Measurements from ENCODE around the gene BCAS3.

The BCAS3 gene

DNA sequence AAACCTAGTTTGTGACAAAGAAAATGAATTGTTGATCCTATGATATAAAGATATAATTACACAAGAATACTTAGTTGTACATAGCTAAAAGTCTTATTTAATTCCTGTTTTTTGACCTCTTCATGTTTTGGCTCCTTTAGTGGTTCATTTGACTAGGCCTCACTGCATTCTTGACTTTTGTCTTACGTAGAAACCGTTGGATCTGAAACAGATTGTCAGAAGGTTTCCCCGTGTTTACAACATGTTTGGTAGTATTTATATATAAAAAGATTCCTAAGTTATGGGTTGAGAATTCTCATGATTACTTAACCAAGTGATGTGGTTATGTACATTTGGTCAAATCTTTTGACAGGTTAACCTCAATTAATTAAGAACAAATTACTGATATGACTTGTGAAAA, 162.8 kb downstream of the BCAS3 start:
- Histone ChIP-seq H4K20me1 (ENCODE audit: insufficient read depth, low read length) (no peaks in the 10 kb centered on the region), H3K4me1 (ENCODE audit: insufficient read depth, low read length, severe bottlenecking) (no peaks in the 10 kb centered on the region), H3K9me2 (ENCODE audit: low read depth, low read length) (no peaks in the 10 kb centered on the region), H3F3A (ENCODE audit: insufficient read depth, low read length) (no peaks in the 10 kb centered on the region), H3K9me3 (ENCODE audit: low read length) (no peaks in the 10 kb centered on the region), H3K27ac (ENCODE audit: low read depth, low read length, poor library complexity, severe bottlenecking) (no peak overlapping the region), H3K4me3 (ENCODE audit: low read depth, low read length, poor library complexity, severe bottlenecking) (no peak overlapping the region), H3K4me2 (ENCODE audit: low read length) (no peak overlapping the region), H3K9ac (ENCODE audit: low read length) (no peak overlapping the region), H3K79me2 (ENCODE audit: insufficient read depth, low read length) (no peaks in the 10 kb centered on the region), H2AFZ (ENCODE audit: low read length) (no peak overlapping the region), H3K27me3 (ENCODE audit: insufficient read depth, low read length) (no peaks in the 10 kb centered on the region), H3K36me3 (ENCODE audit: insufficient read depth, low read length) (no peaks in the 10 kb centered on the region)
- TF ChIP-seq, protein P1, sequence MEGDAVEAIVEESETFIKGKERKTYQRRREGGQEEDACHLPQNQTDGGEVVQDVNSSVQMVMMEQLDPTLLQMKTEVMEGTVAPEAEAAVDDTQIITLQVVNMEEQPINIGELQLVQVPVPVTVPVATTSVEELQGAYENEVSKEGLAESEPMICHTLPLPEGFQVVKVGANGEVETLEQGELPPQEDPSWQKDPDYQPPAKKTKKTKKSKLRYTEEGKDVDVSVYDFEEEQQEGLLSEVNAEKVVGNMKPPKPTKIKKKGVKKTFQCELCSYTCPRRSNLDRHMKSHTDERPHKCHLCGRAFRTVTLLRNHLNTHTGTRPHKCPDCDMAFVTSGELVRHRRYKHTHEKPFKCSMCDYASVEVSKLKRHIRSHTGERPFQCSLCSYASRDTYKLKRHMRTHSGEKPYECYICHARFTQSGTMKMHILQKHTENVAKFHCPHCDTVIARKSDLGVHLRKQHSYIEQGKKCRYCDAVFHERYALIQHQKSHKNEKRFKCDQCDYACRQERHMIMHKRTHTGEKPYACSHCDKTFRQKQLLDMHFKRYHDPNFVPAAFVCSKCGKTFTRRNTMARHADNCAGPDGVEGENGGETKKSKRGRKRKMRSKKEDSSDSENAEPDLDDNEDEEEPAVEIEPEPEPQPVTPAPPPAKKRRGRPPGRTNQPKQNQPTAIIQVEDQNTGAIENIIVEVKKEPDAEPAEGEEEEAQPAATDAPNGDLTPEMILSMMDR (IDR thresholded peaks at IDR 0.05; ENCODE audit: low read length) = no peak
- TF ChIP-seq EZH2 (IDR thresholded peaks at IDR 0.05; ENCODE audit: borderline replicate concordance, low read length) = no peak

DNA sequence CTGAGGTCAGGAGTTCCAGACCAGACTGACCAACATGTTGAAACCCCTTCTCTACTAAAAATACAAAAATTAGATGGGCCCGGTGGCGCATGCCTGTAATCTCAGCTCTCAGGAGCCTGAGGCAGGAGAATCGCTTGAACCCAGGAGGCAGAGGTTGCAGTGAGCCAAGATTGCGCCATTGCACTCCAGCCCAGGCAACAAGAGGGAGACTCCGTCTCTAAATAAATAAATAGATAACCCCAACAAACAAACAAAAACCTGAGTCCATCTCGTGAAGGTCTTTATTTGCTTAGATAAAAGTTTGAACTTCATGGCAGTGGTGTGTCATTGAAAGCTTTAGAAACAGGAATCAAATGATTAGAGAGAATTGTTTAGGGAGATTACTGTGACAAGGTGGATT, 167.4 kb downstream of the BCAS3 start:
- H3K4me2 ChIP-seq (ENCODE audit: low read length) = no peak overlapping the region
- H3K9me3 ChIP-seq (ENCODE audit: low read length) = no peaks in the 10 kb centered on the region
- H3K4me3 ChIP-seq (ENCODE audit: low read depth, low read length, poor library complexity, severe bottlenecking) = no peak overlapping the region
- no peaks in the 10 kb centered on the region for H3K79me2 ChIP-seq (ENCODE audit: insufficient read depth, low read length)
- no peaks in the 10 kb centered on the region for H3K36me3 ChIP-seq (ENCODE audit: insufficient read depth, low read length)
- H3K9me2 ChIP-seq (ENCODE audit: low read depth, low read length) = no peaks in the 10 kb centered on the region
- no peaks in the 10 kb centered on the region for H4K20me1 ChIP-seq (ENCODE audit: insufficient read depth, low read length)
- H3K27ac ChIP-seq (ENCODE audit: low read depth, low read length, poor library complexity, severe bottlenecking) = no peak overlapping the region
- no peak for TF ChIP-seq EZH2 (IDR thresholded peaks at IDR 0.05; ENCODE audit: borderline replicate concordance, low read length)
- H3F3A ChIP-seq (ENCODE audit: insufficient read depth, low read length) = no peaks in the 10 kb centered on the region
- no peak overlapping the region for H3K9ac ChIP-seq (ENCODE audit: low read length)
- no peaks in the 10 kb centered on the region for H3K4me1 ChIP-seq (ENCODE audit: insufficient read depth, low read length, severe bottlenecking)
- no peak overlapping the region for H2AFZ ChIP-seq (ENCODE audit: low read length)
- no peaks in the 10 kb centered on the region for H3K27me3 ChIP-seq (ENCODE audit: insufficient read depth, low read length)

DNA sequence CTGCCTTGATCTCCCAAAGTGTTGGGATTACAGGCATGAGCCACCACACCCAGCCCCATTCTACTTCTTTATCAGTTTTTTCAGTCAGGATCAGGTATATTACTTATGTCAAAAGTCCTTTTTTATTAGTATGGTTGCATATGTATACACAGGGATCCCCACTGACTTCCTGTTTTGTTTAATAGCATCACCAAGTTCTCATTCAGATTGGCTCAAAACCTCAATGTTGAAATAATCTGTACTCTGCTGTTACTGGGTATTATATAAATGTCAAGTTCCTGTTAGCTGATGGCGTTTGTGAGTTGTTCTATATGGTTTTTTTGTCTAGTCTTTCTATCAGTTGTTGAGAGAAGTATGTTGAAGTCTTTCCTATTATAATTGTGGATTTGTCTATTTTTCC, 168.5 kb downstream of the BCAS3 start:
- Histone ChIP-seq H3F3A (ENCODE audit: insufficient read depth, low read length) (no peaks in the 10 kb centered on the region), H3K4me1 (ENCODE audit: insufficient read depth, low read length, severe bottlenecking) (no peaks in the 10 kb centered on the region), H3K9ac (ENCODE audit: low read length) (no peak overlapping the region), H2AFZ (ENCODE audit: low read length) (no peak overlapping the region), H4K20me1 (ENCODE audit: insufficient read depth, low read length) (no peaks in the 10 kb centered on the region), H3K27me3 (ENCODE audit: insufficient read depth, low read length) (no peaks in the 10 kb centered on the region), H3K4me2 (ENCODE audit: low read length) (no peak overlapping the region), H3K9me3 (ENCODE audit: low read length) (no peaks in the 10 kb centered on the region), H3K36me3 (ENCODE audit: insufficient read depth, low read length) (no peaks in the 10 kb centered on the region), H3K4me3 (ENCODE audit: low read depth, low read length, poor library complexity, severe bottlenecking) (no peak overlapping the region), H3K79me2 (ENCODE audit: insufficient read depth, low read length) (no peaks in the 10 kb centered on the region), H3K9me2 (ENCODE audit: low read depth, low read length) (no peaks in the 10 kb centered on the region), H3K27ac (ENCODE audit: low read depth, low read length, poor library complexity, severe bottlenecking) (no peak overlapping the region)
- TF ChIP-seq, protein P1 (IDR thresholded peaks at IDR 0.05; ENCODE audit: low read length) = no peak
- no peak for TF ChIP-seq EZH2 (IDR thresholded peaks at IDR 0.05; ENCODE audit: borderline replicate concordance, low read length)

DNA sequence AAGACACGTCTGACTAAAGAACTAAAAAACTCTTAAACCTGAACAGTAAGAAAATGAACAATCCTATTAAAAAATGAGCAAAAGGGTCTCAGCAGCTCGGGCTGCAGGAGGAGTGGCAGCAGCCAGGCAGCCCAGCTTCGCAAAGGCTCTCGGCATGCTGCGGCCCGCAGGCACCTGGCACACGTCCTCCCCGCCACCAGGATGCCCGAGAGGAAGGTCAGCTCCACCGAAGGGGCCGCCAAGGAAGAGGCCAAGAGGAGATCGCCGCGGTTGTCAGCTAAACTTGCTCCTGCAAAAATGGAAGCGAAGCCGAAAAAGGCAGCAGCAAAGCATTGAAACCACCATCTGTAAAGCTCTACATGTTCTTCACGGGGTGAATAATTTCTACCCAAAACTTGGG, 173.5 kb downstream of the BCAS3 start:
- no peaks in the 10 kb centered on the region for H3K4me1 ChIP-seq (ENCODE audit: insufficient read depth, low read length, severe bottlenecking)
- H3K27ac ChIP-seq (ENCODE audit: low read depth, low read length, poor library complexity, severe bottlenecking) = no peak overlapping the region
- H3K36me3 ChIP-seq (ENCODE audit: insufficient read depth, low read length) = no peaks in the 10 kb centered on the region
- TF ChIP-seq, protein P1 (IDR thresholded peaks at IDR 0.05; ENCODE audit: low read length) = no peak
- TF ChIP-seq EZH2 (IDR thresholded peaks at IDR 0.05; ENCODE audit: borderline replicate concordance, low read length) = no peak
- H3K27me3 ChIP-seq (ENCODE audit: insufficient read depth, low read length) = no peaks in the 10 kb centered on the region
- H4K20me1 ChIP-seq (ENCODE audit: insufficient read depth, low read length) = no peaks in the 10 kb centered on the region
- no peak overlapping the region for H2AFZ ChIP-seq (ENCODE audit: low read length)
- H3K79me2 ChIP-seq (ENCODE audit: insufficient read depth, low read length) = no peaks in the 10 kb centered on the region
- no peak overlapping the region for H3K4me3 ChIP-seq (ENCODE audit: low read depth, low read length, poor library complexity, severe bottlenecking)
- no peak overlapping the region for H3K4me2 ChIP-seq (ENCODE audit: low read length)
- no peaks in the 10 kb centered on the region for H3F3A ChIP-seq (ENCODE audit: insufficient read depth, low read length)
- H3K9ac ChIP-seq (ENCODE audit: low read length) = no peak overlapping the region
- no peaks in the 10 kb centered on the region for H3K9me3 ChIP-seq (ENCODE audit: low read length)
- no peaks in the 10 kb centered on the region for H3K9me2 ChIP-seq (ENCODE audit: low read depth, low read length)

Measured in OCI-LY1 (cell line).